HCT116 (cell line): ENCODE data around the gene ISOC1. TPM values are rescaled to one million over a fixed set of nuclear protein-coding genes. Genes with fewer than 3 reads are reported as not detected.

Experiments used
- ATAC-seq: fragments of 200-7000 bp; cut with Tn5 transposase; 2 replicates; pipeline ENCODE4 v1.9.1; 2020; ENCODE audit warnings: mild to moderate bottlenecking, moderate library complexity
- BruUV-seq: library from RNA; stranded (reverse); fragments of 400-500 nt; replicated peaks from 2 replicates; lab custom pipeline; 2021; lab: Mats Ljungman, UMichigan
- CTCF ChIA-PET: fragments of 300-600 bp; sonication (Branson Sonifier 250); formaldehyde crosslinking; loops from one replicate; lab custom pipeline; 2021; ENCODE audit warnings: antibody characterized with exemption; lab: Charles Lee
- POLR2A ChIA-PET: fragments of 300-600, 350-600 bp; sonication (Branson Sonifier 250); formaldehyde crosslinking; loops from one replicate; lab custom pipeline; 2021; ENCODE audit warnings: antibody characterized with exemption; lab: Charles Lee
- RAD21 ChIA-PET, 2 experiments: fragments of 300-600 bp; sonication (Branson Sonifier 250); formaldehyde crosslinking; loops; one replicate each; lab custom pipeline; 2023; ENCODE audit warnings: low total read pairs in 2 of 2; ENCODE audit not compliant: uncharacterized antibody in 2 of 2, unreplicated experiment in 2 of 2, low non-redundant PET in 1 of 2; lab: Charles Lee
- DNase-seq: peaks from one replicate; pipeline ENCODE4 v3.0.0-alpha.2; 2010; ENCODE audit warnings: low read depth, low spot score
- H2AFZ ChIP-seq: fragments of 200-600 bp; shearing (Covaris generic), sonication (generic); 2 replicates; pipeline ENCODE4 v1.6.1; 2017; ENCODE audit warnings: low read depth, mixed run types, mixed read lengths, antibody characterized with exemption, low read length; ENCODE audit not compliant: poor library complexity, severe bottlenecking
- H3K27ac ChIP-seq: 2 replicates; pipeline ENCODE4 v1.5.1; 2012; ENCODE audit warnings: low read depth, low read length
- H3K27me3 ChIP-seq: fragments of 200-600 bp; sonication (generic); 2 replicates; pipeline ENCODE4 v1.6.1; 2016; ENCODE audit warnings: mixed run types, low read length, mixed read lengths; ENCODE audit not compliant: insufficient read depth
- H3K36me3 ChIP-seq, 2 experiments: fragments of 200-500 bp in 1 of 2; fragments of 200-600 bp in 1 of 2; sonication (Bioruptor generic) in 1 of 2; sonication (generic) in 1 of 2; 2 replicates each; pipeline versions ENCODE4 v1.5.1 to v1.6.1; 2014 to 2016; ENCODE audit warnings: low read length in 2 of 2, inconsistent platforms in 1 of 2, mixed read lengths in 1 of 2, mixed run types in 1 of 2; ENCODE audit not compliant: insufficient read depth in 2 of 2, control insufficient read depth in 1 of 2
- H3K4me1 ChIP-seq, 2 experiments: fragments of 200-600 bp in 1 of 2; sonication (generic) in 1 of 2; 2 replicates each; pipeline versions ENCODE4 v1.5.1 to v1.6.1; 2012 to 2017; ENCODE audit warnings: low read length in 2 of 2, inconsistent platforms in 1 of 2, mild to moderate bottlenecking in 1 of 2, mixed read lengths in 1 of 2, mixed run types in 1 of 2, moderate library complexity in 1 of 2; ENCODE audit not compliant: insufficient read depth in 2 of 2, control insufficient read depth in 1 of 2
- H3K4me2 ChIP-seq: fragments of 200-600 bp; sonication (generic); 2 replicates; pipeline ENCODE4 v1.6.1; 2017; ENCODE audit warnings: mixed run types, low read length, mixed read lengths
- H3K4me3 ChIP-seq, 2 experiments: fragments of 200-600 bp in 1 of 2; sonication (generic) in 1 of 2; replicated peaks in 1 of 2; 2 replicates each; pipeline ENCODE4 v1.5.1; 2011 to 2016; ENCODE audit warnings: low read length in 2 of 2, control low read depth in 1 of 2, low read depth in 1 of 2, mild to moderate bottlenecking in 1 of 2, mixed read lengths in 1 of 2, mixed run types in 1 of 2
- H3K79me2 ChIP-seq: fragments of 200-600 bp; sonication (generic); 2 replicates; pipeline ENCODE4 v1.6.1; 2017; ENCODE audit warnings: mild to moderate bottlenecking, mixed run types, low read length, moderate library complexity, mixed read lengths; ENCODE audit not compliant: insufficient read depth
- H3K9ac ChIP-seq: fragments of 200-600 bp; sonication (generic); 2 replicates; pipeline ENCODE4 v1.6.1; 2016; ENCODE audit warnings: low read length, mixed read lengths
- H3K9me2 ChIP-seq: fragments of 200-600 bp; sonication (generic), shearing (Covaris generic); 2 replicates; pipeline ENCODE4 v1.6.1; 2017; ENCODE audit warnings: mixed run types, mild to moderate bottlenecking, moderate library complexity; ENCODE audit not compliant: insufficient read depth
- H3K9me3 ChIP-seq, 2 experiments: fragments of 200-500 bp in 1 of 2; fragments of 200-600 bp in 1 of 2; sonication (Bioruptor generic) in 1 of 2; sonication (generic) in 1 of 2; 2 replicates each; pipeline ENCODE4 v1.6.1; 2014 to 2017; ENCODE audit warnings: low read length in 2 of 2, mixed read lengths in 2 of 2, inconsistent platforms in 1 of 2, low read depth in 1 of 2, mild to moderate bottlenecking in 1 of 2, mixed run types in 1 of 2, moderate library complexity in 1 of 2; ENCODE audit not compliant: control insufficient read depth in 1 of 2, insufficient read depth in 1 of 2
- H4K20me1 ChIP-seq: fragments of 200-600 bp; sonication (generic), shearing (Covaris generic); 2 replicates; pipeline ENCODE4 v1.6.1; 2017; ENCODE audit warnings: mixed run types, mild to moderate bottlenecking, moderate library complexity; ENCODE audit not compliant: insufficient read depth
- CEBPB ChIP-seq: IDR thresholded peaks from 2 replicates; pipeline ENCODE4 v1.6.1; 2012; ENCODE audit warnings: low read depth
- EGR1 ChIP-seq: IDR thresholded peaks from 2 replicates; pipeline ENCODE4 v1.6.1; 2012; ENCODE audit warnings: low read depth
- FOSL1 ChIP-seq: IDR thresholded peaks from 2 replicates; pipeline ENCODE4 v1.6.1; 2012; ENCODE audit warnings: low read depth
- JUND ChIP-seq: IDR thresholded peaks from 2 replicates; pipeline ENCODE4 v1.6.1; 2012
- POLR2A ChIP-seq: IDR thresholded peaks from 2 replicates; pipeline ENCODE4 v1.7.0; 2011; ENCODE audit warnings: borderline replicate concordance; ENCODE audit not compliant: insufficient read depth, insufficient read length; ENCODE audit errors: extremely low read depth
- RAD21 ChIP-seq: IDR thresholded peaks from 2 replicates; pipeline ENCODE4 v1.6.1; 2012; ENCODE audit warnings: low read depth, mild to moderate bottlenecking
- SIN3A ChIP-seq: IDR thresholded peaks from 2 replicates; pipeline ENCODE4 v1.6.1; 2012; ENCODE audit warnings: low read depth
- SP1 ChIP-seq: IDR thresholded peaks from 2 replicates; pipeline ENCODE4 v1.6.1; 2012; ENCODE audit warnings: low read depth
- YY1 ChIP-seq: IDR thresholded peaks from 2 replicates; pipeline ENCODE4 v1.6.1; 2011; ENCODE audit warnings: low read length, low read depth, moderate library complexity, mild to moderate bottlenecking; ENCODE audit not compliant: insufficient replicate concordance; ENCODE audit errors: extremely low read depth
- ZNF274 ChIP-seq: fragments of 200-500 bp; sonication (Bioruptor generic); IDR thresholded peaks from 2 replicates; pipeline ENCODE4 v1.6.1; 2014; ENCODE audit warnings: mild to moderate bottlenecking, low read depth, low read length, inconsistent platforms
- intact Hi-C: fragments of 100-400 bp; cut with micrococcal nuclease; formaldehyde crosslinking; loops from 2 replicates; pipeline ENCODE4 v1.10.0; 2022
- total RNA-seq: library from RNA; stranded (reverse); gene quantifications from one replicate; pipeline ENCODE4 v1.2.1, GENCODE V29; 2021; ENCODE audit not compliant: unreplicated experiment
- TF ChIP-seq, protein P1 (sequence below): IDR thresholded peaks from 2 replicates; pipeline ENCODE4 v1.6.1; 2012
- TF ChIP-seq, protein P2 (sequence below): IDR thresholded peaks from 2 replicates; pipeline ENCODE4 v1.6.1; 2011; ENCODE audit warnings: mild to moderate bottlenecking, low read length, moderate library complexity; ENCODE audit not compliant: insufficient replicate concordance; ENCODE audit errors: extremely low read depth
- TF ChIP-seq, protein P3 (sequence below): IDR thresholded peaks from 2 replicates; pipeline ENCODE4 v1.6.1; 2012; ENCODE audit warnings: low read depth
- TF ChIP-seq, protein P4 (sequence below), 3 experiments: fragments of 200-600 bp in 1 of 3; sonication (generic) in 1 of 3; IDR thresholded peaks in 2 of 3; conservative IDR thresholded peaks in 1 of 3; 2 replicates each; pipeline ENCODE4 v1.5.1; 2012 to 2017; ENCODE audit warnings: low read depth in 2 of 3, low read length in 2 of 3, antibody characterized with exemption in 1 of 3, borderline replicate concordance in 1 of 3, control low read depth in 1 of 3, mild to moderate bottlenecking in 1 of 3, mixed read lengths in 1 of 3, mixed run types in 1 of 3, moderate library complexity in 1 of 3; ENCODE audit not compliant: insufficient read depth in 1 of 3

The ISOC1 gene
- total RNA-seq, 1 experiment from 2014 or later: 42.9 TPM

DNA sequence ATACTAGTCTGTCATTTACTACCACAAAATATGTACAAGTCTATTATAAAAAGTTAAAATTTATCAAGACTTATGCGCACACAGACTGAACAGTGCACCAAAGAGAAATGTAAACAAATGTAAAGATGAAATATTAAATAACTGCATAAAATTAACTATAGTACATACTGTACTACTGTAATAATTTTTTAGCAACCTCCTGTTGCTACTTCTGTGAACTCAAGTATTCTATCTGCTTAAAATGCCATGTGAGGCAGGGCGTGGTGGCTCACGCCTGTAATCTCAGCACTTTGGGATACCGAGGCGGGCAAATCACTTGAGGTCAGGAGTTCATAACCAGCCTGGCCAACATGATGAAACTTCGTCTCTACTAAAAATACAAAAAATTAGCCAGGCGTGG lies 13.8 kb upstream of the ISOC1 start (continued):
- TF ChIP-seq ZNF274: no peak
- no peak for TF ChIP-seq JUND
- TF ChIP-seq POLR2A: no peak
- no peak for TF ChIP-seq YY1
- no peak for TF ChIP-seq FOSL1
- TF ChIP-seq, protein P1, sequence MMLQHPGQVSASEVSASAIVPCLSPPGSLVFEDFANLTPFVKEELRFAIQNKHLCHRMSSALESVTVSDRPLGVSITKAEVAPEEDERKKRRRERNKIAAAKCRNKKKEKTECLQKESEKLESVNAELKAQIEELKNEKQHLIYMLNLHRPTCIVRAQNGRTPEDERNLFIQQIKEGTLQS: no peak

DNA sequence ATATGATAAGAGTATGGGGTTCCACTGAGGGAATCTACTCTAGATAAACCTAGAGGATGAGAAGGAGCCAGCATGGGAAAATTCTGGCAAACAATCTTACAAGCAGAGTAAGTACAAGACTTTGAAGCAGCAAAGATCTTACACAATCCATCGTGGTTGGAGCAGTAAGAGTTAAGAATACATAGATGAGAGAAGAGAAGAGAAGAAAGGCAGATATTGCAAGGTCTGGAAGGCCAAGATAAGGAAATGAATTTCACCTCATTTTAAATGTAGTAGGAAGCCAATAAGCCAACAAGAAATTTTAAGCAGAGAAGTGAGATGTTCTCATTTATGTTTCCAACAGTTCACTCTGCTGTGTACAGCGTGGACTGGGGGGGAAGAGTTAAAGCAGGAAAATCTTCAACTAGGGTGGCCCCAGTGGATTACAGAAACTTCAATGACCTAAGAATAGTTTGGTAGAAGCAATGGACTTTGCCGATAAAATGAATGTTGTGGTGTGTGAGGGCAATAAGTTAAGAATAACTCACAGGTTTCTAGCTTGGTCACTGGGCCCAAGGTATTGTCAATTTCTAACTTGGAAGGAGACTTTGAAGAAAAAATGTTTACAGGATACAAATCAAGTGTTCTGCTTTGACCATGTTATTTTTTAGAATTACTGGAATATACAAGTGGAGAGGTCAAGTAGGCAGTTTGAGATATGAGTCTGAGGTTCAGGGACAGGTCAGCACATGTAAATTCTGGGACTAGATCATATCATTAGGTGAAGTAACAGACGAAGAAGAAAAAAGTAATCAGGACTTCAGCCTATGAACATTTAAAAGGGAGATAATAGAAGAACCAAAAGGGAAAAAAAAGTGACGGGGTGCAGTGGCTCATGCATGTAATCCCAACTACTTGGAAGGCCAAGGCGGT lies 12.1 kb upstream of the ISOC1 start:
- Histone ChIP-seq H3K36me3 (no peaks in the 10 kb centered on the region), H3K4me3 (no peak overlapping the region)
- ATAC-seq: no peak
- TF ChIP-seq CEBPB (no peak), ZNF274 (no peak), SIN3A (no peak), EGR1 (no peak), JUND (no peak), RAD21 (no peak), SP1 (no peak)
- TF ChIP-seq, protein P2, sequence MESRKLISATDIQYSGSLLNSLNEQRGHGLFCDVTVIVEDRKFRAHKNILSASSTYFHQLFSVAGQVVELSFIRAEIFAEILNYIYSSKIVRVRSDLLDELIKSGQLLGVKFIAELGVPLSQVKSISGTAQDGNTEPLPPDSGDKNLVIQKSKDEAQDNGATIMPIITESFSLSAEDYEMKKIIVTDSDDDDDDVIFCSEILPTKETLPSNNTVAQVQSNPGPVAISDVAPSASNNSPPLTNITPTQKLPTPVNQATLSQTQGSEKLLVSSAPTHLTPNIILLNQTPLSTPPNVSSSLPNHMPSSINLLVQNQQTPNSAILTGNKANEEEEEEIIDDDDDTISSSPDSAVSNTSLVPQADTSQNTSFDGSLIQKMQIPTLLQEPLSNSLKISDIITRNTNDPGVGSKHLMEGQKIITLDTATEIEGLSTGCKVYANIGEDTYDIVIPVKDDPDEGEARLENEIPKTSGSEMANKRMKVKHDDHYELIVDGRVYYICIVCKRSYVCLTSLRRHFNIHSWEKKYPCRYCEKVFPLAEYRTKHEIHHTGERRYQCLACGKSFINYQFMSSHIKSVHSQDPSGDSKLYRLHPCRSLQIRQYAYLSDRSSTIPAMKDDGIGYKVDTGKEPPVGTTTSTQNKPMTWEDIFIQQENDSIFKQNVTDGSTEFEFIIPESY: no peak
- TF ChIP-seq, protein P3, sequence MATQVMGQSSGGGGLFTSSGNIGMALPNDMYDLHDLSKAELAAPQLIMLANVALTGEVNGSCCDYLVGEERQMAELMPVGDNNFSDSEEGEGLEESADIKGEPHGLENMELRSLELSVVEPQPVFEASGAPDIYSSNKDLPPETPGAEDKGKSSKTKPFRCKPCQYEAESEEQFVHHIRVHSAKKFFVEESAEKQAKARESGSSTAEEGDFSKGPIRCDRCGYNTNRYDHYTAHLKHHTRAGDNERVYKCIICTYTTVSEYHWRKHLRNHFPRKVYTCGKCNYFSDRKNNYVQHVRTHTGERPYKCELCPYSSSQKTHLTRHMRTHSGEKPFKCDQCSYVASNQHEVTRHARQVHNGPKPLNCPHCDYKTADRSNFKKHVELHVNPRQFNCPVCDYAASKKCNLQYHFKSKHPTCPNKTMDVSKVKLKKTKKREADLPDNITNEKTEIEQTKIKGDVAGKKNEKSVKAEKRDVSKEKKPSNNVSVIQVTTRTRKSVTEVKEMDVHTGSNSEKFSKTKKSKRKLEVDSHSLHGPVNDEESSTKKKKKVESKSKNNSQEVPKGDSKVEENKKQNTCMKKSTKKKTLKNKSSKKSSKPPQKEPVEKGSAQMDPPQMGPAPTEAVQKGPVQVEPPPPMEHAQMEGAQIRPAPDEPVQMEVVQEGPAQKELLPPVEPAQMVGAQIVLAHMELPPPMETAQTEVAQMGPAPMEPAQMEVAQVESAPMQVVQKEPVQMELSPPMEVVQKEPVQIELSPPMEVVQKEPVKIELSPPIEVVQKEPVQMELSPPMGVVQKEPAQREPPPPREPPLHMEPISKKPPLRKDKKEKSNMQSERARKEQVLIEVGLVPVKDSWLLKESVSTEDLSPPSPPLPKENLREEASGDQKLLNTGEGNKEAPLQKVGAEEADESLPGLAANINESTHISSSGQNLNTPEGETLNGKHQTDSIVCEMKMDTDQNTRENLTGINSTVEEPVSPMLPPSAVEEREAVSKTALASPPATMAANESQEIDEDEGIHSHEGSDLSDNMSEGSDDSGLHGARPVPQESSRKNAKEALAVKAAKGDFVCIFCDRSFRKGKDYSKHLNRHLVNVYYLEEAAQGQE: no peak
- TF ChIP-seq, protein P4, sequence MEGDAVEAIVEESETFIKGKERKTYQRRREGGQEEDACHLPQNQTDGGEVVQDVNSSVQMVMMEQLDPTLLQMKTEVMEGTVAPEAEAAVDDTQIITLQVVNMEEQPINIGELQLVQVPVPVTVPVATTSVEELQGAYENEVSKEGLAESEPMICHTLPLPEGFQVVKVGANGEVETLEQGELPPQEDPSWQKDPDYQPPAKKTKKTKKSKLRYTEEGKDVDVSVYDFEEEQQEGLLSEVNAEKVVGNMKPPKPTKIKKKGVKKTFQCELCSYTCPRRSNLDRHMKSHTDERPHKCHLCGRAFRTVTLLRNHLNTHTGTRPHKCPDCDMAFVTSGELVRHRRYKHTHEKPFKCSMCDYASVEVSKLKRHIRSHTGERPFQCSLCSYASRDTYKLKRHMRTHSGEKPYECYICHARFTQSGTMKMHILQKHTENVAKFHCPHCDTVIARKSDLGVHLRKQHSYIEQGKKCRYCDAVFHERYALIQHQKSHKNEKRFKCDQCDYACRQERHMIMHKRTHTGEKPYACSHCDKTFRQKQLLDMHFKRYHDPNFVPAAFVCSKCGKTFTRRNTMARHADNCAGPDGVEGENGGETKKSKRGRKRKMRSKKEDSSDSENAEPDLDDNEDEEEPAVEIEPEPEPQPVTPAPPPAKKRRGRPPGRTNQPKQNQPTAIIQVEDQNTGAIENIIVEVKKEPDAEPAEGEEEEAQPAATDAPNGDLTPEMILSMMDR (IDR thresholded peaks at IDR 0.05 in 2 of 3, conservative IDR thresholded peaks at IDR 0.05 in 1 of 3; ENCODE audit: borderline replicate concordance in 1 of 3, insufficient read depth in 1 of 3, low read depth in 2 of 3, low read length in 2 of 3): no peak
- TF ChIP-seq, all 23 proteins: peak for 0
- ChIA-PET CTCF (no interaction called here), RAD21 (no interaction called here), POLR2A (no interaction called here)
- BruUV-seq: no TSS peak
- DNase-seq: no peak
- H2AFZ ChIP-seq: no peak overlapping the region
- H3K9me3 ChIP-seq: no peaks in the 10 kb centered on the region
- H3K4me2 ChIP-seq: no peak overlapping the region
- intact Hi-C loops: no loop called here
- no peaks in the 10 kb centered on the region for H3K4me1 ChIP-seq
- no peaks in the 10 kb centered on the region for H4K20me1 ChIP-seq
- no peak overlapping the region for H3K9ac ChIP-seq
- no peaks in the 10 kb centered on the region for H3K27me3 ChIP-seq
- H3K79me2 ChIP-seq: no peaks in the 10 kb centered on the region
- H3K27ac ChIP-seq: no peak overlapping the region
- H3K9me2 ChIP-seq: no peaks in the 10 kb centered on the region
